Dendritic cell treated with granulocyte-macrophage colony-stimulating factor and Interleukin-4, amounts not matched to agents 40 ng/mL and 50 ng/mL, for 4 days (primary cell): Measurements from ENCODE around the gene UGT3A1.
"Not testable (repeated sequence)": the region's sequence is repeated elsewhere in the genome, so short reads cannot be mapped to it uniquely, and the experiment has no call there.

Source experiments
- H3K27ac Mint-ChIP-seq: one replicate; pipeline ENCODE4 v1.8.0; 2022; ENCODE audit warnings: mild to moderate bottlenecking, mixed read lengths
- H3K27me3 Mint-ChIP-seq: one replicate; pipeline ENCODE4 v1.8.0; 2022; ENCODE audit warnings: mild to moderate bottlenecking, mixed read lengths
- H3K36me3 Mint-ChIP-seq: one replicate; pipeline ENCODE4 v1.8.0; 2022; ENCODE audit warnings: low read depth, mixed read lengths
- H3K4me1 Mint-ChIP-seq: one replicate; pipeline ENCODE4 v1.8.0; 2022; ENCODE audit warnings: low read depth, mixed read lengths
- H3K4me3 Mint-ChIP-seq: one replicate; pipeline ENCODE4 v1.8.0; 2022; ENCODE audit warnings: mild to moderate bottlenecking, moderate library complexity, mixed read lengths
- H3K9me3 Mint-ChIP-seq: one replicate; pipeline ENCODE4 v1.8.0; 2022; ENCODE audit warnings: mixed read lengths
- intact Hi-C: fragments of 100-400 bp; cut with micrococcal nuclease; formaldehyde crosslinking; loops from one replicate; pipeline ENCODE4 v1.15.0; 2022

UGT3A1 gene

DNA sequence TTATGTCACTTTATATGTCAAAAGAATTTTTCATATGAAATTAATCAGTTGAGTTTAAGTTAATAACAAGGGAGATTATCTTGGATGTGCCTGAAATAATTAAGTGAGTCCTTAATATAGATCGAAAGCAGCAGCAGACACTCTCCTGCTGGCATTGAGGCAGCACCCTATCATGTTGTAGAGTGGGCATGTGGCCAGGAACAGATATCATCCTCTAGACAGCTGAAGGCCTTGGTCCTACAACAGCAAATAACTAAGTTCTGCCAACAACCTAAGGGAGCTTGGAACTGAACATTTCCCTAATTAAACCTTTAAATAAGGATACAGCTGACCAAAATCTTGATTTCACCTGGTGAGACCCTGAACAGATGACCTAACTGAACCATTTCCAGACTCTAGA, 25.8 kb upstream of the UGT3A1 start:
- peaks cover 58% of the 10 kb centered on the region for H3K9me3 Mint-ChIP-seq
- intact Hi-C loops: no loop called here
- no peak overlapping the region for H3K4me3 Mint-ChIP-seq
- H3K27ac Mint-ChIP-seq: no peak overlapping the region
- no peaks in the 10 kb centered on the region for H3K4me1 Mint-ChIP-seq
- no peaks in the 10 kb centered on the region for H3K36me3 Mint-ChIP-seq
- H3K27me3 Mint-ChIP-seq: no peaks in the 10 kb centered on the region

DNA sequence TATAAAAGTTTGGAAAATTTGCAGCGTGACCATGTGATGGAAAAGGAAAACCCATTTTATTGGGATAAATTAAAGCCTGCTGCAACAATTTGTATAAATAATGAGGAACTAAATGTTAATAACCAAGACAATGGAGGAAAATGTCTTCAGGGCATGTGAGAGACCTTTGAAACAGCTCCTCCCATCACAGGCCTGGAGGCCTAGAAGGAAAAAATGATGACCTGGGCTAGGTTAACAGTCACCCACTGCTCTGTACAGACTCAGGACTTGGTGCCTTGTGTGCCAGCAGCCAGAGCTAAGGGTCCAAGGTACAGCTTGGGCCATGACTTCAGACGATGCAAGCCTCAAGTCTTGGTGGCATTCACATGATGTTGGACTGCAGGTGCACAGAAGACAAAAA, 22.0 kb upstream of the UGT3A1 start:
- Mint-ChIP-seq H3K4me1 (no peaks in the 10 kb centered on the region), H3K36me3 (no peaks in the 10 kb centered on the region), H3K9me3 (peaks cover 75% of the 10 kb centered on the region), H3K4me3 (no peak overlapping the region), H3K27me3 (no peaks in the 10 kb centered on the region), H3K27ac (no peak overlapping the region)
- intact Hi-C loops: no loop called here

DNA sequence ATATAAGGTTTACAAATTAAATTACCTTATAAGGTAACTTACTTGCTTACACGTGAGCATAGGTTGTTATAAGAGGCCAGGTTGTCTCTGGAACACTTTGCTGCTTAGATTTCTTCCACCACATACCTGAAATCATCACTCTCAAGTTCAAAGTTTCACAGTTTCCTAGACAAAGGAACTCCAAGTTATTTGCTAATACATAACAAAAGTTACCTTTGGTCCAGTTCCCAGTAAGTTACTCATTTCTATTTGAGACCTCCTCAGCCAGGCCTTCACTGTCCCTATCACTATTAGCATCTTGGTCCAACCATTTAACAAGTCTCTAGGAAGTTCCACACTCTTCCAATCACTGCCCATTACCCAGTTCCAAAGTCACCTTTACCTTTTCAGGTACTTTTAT, 18.5 kb upstream of the UGT3A1 start:
- intact Hi-C loops: no loop called here
- H3K9me3 Mint-ChIP-seq: peaks cover 65% of the 10 kb centered on the region
- no peaks in the 10 kb centered on the region for H3K27me3 Mint-ChIP-seq
- H3K4me3 Mint-ChIP-seq: no peak overlapping the region
- no peaks in the 10 kb centered on the region for H3K4me1 Mint-ChIP-seq
- no peaks in the 10 kb centered on the region for H3K36me3 Mint-ChIP-seq
- H3K27ac Mint-ChIP-seq: no peak overlapping the region

DNA sequence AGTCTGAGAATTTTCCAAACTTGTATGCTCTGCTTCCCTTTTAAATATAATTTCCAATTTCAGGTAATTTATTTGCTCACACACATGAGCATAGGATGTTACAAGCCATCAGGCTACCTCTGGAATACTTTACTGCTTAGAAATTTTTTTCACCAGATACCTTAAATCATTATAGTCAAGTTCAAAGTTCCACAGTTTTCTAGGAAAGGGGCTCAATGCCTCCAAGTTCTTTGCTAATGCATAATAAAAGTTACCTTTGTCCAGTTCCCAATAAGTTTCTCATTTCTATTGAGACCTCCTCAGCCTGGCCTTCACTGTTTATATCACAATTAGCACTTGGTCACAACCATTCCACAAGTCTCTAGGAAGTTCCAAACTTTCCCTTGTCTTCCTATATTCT, 16.2 kb upstream of the UGT3A1 start:
- Mint-ChIP-seq H3K9me3 (peaks cover 41% of the 10 kb centered on the region), H3K4me3 (no peak overlapping the region), H3K4me1 (no peaks in the 10 kb centered on the region), H3K36me3 (no peaks in the 10 kb centered on the region), H3K27ac (no peak overlapping the region), H3K27me3 (no peaks in the 10 kb centered on the region)
- intact Hi-C loops: no loop called here

DNA sequence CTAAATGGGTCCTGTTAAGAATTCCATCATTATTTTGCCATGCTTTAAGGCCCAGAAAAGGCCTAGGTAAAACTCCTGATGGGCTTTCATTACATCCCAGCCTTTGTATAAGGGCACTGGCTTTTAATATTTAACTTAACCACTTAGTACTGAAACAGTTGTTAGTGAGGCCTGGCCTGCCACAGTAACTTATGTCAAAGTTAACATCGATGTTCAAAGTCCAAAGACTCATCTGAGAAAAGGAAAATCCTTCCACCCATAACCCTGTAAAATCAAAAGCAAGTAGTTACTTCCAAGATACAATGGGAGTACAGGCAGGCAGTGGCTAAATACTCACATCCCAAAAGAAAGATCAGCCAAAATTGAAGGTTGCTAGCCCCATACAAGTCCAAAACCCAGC, 15.0 kb upstream of the UGT3A1 start:
- Mint-ChIP-seq H3K36me3 (no peaks in the 10 kb centered on the region), H3K4me3 (no peak overlapping the region), H3K4me1 (no peaks in the 10 kb centered on the region), H3K27me3 (no peaks in the 10 kb centered on the region), H3K27ac (no peak overlapping the region), H3K9me3 (peaks cover 34% of the 10 kb centered on the region)
- intact Hi-C loops: no loop called here

DNA sequence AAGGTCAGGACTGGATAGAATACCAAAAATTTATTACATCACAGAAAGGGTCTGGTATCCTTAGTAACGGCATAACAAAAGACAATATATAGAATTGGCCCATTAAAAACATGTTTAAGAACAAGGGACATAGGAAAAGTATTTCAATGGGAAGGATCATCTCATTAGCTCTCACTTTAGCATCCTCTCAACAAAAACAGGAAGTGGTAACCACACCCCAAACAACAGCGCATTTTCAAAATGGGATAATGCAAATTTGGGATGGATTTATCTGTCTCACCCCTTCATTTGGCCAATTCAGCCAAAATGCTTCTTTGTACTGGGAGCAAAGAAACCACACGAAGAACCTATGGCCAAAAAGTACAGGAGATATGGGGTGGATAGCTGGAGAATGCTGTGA, 9.8 kb upstream of the UGT3A1 start:
- Mint-ChIP-seq H3K4me3 (no peak overlapping the region), H3K4me1 (no peaks in the 10 kb centered on the region), H3K27me3 (no peaks in the 10 kb centered on the region), H3K27ac (no peak overlapping the region), H3K9me3 (no peaks in the 10 kb centered on the region), H3K36me3 (no peaks in the 10 kb centered on the region)
- intact Hi-C loops: no loop called here

DNA sequence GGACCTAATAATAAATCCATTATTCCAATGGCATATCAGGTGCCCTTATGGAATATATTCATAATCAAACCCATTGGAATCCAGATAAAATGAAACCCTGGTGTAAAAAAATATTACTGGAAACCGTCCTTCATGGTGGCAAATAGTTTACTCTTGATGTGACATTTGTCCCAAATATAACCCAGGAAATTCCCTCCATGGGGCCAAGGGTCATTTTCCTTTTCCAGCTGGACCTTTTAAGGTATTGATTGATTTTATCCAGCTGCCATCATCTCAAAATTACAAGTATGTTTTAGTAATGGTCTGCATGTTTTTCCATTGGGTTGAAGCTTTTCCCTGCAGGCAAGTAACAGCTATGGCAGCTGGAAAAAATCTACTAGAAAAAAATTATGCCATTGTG, 8.4 kb upstream of the UGT3A1 start:
- no peak overlapping the region for H3K4me3 Mint-ChIP-seq
- no peak overlapping the region for H3K27ac Mint-ChIP-seq
- H3K36me3 Mint-ChIP-seq: no peaks in the 10 kb centered on the region
- H3K9me3 Mint-ChIP-seq: no peaks in the 10 kb centered on the region
- no peaks in the 10 kb centered on the region for H3K27me3 Mint-ChIP-seq
- H3K4me1 Mint-ChIP-seq: no peaks in the 10 kb centered on the region
- intact Hi-C loops: no loop called here

DNA sequence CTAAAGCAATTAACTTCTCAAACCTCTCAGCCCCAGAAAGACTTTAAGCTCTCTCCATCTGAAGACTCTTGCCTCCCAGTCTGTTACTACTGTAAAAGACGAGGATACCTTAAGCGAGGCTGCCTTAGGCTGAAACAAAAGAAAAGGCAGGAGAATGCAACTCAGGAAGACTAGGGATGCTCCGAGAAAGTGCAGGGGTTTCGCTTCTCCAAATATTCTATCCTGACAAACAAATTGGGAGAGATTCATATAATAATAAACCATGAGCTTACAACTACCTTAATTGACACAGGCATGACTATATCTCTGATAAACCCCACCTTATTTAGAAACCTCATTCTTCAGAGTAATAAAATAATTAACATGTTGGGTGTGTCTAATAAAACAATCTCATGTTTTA, 4.9 kb upstream of the UGT3A1 start:
- intact Hi-C loops: no loop called here
- Mint-ChIP-seq H3K9me3 (no peaks in the 10 kb centered on the region), H3K27ac (no peak overlapping the region), H3K4me3 (no peak overlapping the region), H3K27me3 (peaks cover 6% of the 10 kb centered on the region), H3K4me1 (no peaks in the 10 kb centered on the region), H3K36me3 (no peaks in the 10 kb centered on the region)

DNA sequence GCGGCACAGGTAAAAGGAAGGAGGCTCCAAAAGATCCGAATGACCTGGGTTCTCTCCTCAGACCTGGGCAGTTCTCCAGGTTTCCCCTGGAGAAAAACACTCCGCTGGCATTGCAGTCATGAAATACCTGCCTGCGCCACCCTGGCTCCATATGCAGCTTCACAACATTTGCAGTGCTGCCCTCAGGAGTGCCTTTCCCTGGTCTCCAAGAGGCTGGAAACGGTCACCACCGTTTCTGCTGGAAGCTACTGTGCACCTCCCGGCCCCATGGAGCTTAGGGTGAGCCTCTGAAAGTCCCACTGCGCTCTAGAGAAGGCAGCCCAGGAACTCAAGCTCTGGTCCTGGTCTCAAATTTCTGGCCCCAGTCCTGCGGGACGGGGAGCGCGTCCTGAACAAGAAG, 670 bp downstream of the UGT3A1 start:
- Mint-ChIP-seq H3K27ac (no peak overlapping the region), H3K4me3 (no peak overlapping the region), H3K27me3 (peaks cover 23% of the 10 kb centered on the region), H3K9me3 (peaks cover 2% of the 10 kb centered on the region), H3K4me1 (no peaks in the 10 kb centered on the region), H3K36me3 (no peaks in the 10 kb centered on the region)
- intact Hi-C loops: no loop called here

DNA sequence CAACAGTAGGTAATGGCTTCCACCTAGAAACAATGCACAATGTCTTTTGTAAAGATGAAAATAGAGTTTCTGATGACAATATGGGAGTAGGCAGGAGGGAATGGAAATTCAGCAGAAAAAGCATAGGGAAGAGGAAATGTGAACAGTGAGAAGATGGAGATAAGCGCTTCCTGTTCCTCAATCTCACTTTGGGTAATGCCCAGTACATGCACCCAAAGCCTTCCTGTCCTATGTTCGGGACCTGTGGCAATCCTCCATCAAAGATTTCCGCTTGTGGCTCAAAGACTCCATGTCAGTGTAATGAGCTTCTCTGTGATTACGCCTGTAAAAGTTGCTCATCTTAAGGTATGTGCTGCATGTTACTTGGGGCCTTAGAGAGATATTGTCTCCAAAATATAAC, 2.7 kb downstream of the UGT3A1 start:
- H3K27ac Mint-ChIP-seq: no peak overlapping the region
- H3K27me3 Mint-ChIP-seq: peaks cover 23% of the 10 kb centered on the region
- H3K36me3 Mint-ChIP-seq: no peaks in the 10 kb centered on the region
- peaks cover 5% of the 10 kb centered on the region for H3K9me3 Mint-ChIP-seq
- no peaks in the 10 kb centered on the region for H3K4me1 Mint-ChIP-seq
- no peak overlapping the region for H3K4me3 Mint-ChIP-seq
- intact Hi-C loops: no loop called here

DNA sequence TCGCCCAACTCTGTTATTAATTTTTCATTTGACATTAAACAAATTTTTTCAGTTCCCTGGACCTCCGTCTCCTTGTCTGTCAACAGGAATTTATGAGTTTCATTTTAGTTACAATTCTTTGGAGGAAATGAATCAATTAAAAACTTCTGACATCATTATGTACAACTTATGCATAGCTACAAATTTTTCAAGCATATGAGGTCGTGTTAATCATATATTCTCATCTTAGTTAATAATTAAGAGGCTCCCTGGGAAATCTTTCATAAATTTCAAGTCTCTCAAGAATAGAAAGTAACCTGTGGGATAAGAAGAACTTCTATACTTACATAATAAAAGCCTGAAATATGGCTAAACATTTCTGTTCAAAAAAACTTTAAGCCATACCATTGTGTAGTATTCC, 3.4 kb downstream of the UGT3A1 start:
- Mint-ChIP-seq H3K9me3 (peaks cover 13% of the 10 kb centered on the region), H3K36me3 (no peaks in the 10 kb centered on the region), H3K4me1 (no peaks in the 10 kb centered on the region), H3K27ac (no peak overlapping the region), H3K4me3 (no peak overlapping the region), H3K27me3 (peaks cover 23% of the 10 kb centered on the region)
- intact Hi-C loops: no loop called here

DNA sequence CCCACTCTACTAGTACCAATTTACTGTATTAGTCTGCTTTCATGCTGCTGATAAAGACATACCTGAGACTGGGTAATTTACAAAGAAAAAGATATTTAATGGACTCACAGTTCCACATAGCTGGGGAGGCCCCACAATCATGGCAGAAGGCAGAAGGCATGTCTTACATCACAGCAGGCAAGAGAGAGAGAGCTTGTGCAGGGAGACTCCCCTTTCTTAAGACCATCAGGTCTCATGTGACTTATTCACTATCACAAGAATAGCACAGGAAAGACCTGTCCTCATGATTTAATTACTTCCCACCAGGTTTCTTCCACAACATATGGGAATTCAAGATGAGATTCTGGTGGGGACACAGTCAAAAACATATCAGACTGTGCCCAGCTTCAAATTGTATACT, 11.5 kb downstream of the UGT3A1 start:
- intact Hi-C loops: no loop called here
- H3K27ac Mint-ChIP-seq: no peak overlapping the region

DNA sequence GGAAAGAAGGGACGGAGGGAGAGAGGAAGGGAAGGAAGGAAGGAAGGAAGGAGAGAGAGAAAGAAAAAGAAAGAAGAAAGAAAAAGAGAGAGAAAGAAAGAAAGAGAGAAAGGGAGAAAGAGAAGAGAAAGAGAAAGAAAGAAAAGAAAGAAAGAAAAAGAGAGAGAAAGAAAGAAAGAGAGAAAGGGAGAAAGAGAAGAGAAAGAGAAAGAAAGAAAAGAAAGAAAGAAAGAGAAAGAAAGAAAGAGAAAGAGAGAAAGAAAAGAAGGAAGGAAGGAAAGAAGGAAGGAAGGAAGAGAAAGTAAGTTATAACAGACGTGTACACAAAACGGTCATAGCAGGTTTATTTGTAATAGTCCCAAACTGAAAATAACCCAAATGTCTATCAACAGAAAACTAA, 14.3 kb downstream of the UGT3A1 start:
- H3K4me3 Mint-ChIP-seq, H3K27me3 Mint-ChIP-seq, intact Hi-C loops, H3K27ac Mint-ChIP-seq, H3K36me3 Mint-ChIP-seq: not testable (repeated sequence)
- peaks cover 29% of the 10 kb centered on the region for H3K9me3 Mint-ChIP-seq
- peaks cover 20% of the 10 kb centered on the region for H3K4me1 Mint-ChIP-seq

More for the DNA sequence above, 11.5 kb downstream of the UGT3A1 start:
- no peaks in the 10 kb centered on the region for H3K27me3 Mint-ChIP-seq
- no peaks in the 10 kb centered on the region for H3K36me3 Mint-ChIP-seq
- H3K9me3 Mint-ChIP-seq: peaks cover 46% of the 10 kb centered on the region
- peaks cover 20% of the 10 kb centered on the region for H3K4me1 Mint-ChIP-seq
- no peak overlapping the region for H3K4me3 Mint-ChIP-seq

DNA sequence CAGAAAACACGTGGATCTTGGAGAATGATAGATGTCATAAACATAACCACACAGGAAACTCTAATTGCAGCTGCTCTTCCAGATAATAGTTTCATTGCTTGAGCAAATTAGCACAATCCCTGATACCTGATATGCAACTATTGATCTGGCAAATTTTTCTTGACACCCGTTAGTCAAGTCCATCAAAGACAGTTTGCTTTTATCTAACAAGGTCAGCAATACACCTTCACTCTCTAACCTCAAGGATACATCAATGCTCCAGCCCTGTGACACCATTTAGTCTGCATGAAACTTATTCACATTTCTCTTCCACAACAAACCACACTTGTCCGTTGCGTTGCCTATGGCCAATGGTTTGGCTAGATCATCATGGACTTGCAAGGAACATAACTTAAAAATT, 16.6 kb downstream of the UGT3A1 start:
- H3K27me3 Mint-ChIP-seq: no peaks in the 10 kb centered on the region
- peaks cover 12% of the 10 kb centered on the region for H3K4me1 Mint-ChIP-seq
- no peak overlapping the region for H3K27ac Mint-ChIP-seq
- intact Hi-C loops: no loop called here
- peaks cover 26% of the 10 kb centered on the region for H3K9me3 Mint-ChIP-seq
- H3K36me3 Mint-ChIP-seq: no peaks in the 10 kb centered on the region
- no peak overlapping the region for H3K4me3 Mint-ChIP-seq

DNA sequence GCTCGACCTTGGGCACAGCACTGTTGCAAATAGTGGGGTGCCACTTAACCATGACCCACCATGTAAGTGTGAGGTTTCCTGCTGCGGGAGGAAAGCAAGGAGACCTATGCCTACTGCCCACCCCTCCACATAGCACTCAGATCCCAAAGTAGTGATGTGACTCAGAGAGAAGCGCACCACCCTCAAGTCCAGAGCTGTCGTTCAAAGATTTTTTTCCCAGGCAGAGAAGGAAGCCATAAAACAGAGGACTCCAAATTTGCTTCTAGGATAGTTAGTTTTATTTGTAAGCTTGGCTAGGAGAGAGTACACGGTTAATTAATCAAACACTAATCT, 19.3 kb downstream of the UGT3A1 start:
- Mint-ChIP-seq H3K9me3 (peaks cover 14% of the 10 kb centered on the region), H3K4me3 (no peak overlapping the region), H3K36me3 (no peaks in the 10 kb centered on the region), H3K4me1 (no peaks in the 10 kb centered on the region), H3K27ac (no peak overlapping the region), H3K27me3 (no peaks in the 10 kb centered on the region)
- intact Hi-C loops: no loop called here
